ENCODE results near the gene SEC14L5. TPM values are rescaled to one million over a fixed set of nuclear protein-coding genes. Genes with fewer than 3 reads are reported as not detected.

SEC14L5 gene
- total and polyA plus RNA-seq, 10 of the 15 experiments (the other 5 are each of a cell fraction or from before 2014, with no cell fraction given): 0.01 TPM; not detected in 9

GRCh38 chr16:4925791-4926190, 32.3 kb upstream of the SEC14L5 start:
- Histone ChIP-seq H3K4me2 (ENCODE audit: control insufficient read depth, insufficient read depth) (no peak overlapping the region), H3K79me2 (ENCODE audit: control insufficient read depth, insufficient read depth, low read length) (no peaks in the 10 kb centered on the region), H4K20me1 (ENCODE audit: control insufficient read depth, insufficient read depth) (no peaks in the 10 kb centered on the region), H3K27ac (ENCODE audit: control insufficient read depth, insufficient read depth) (no peak overlapping the region), H3K9me3 (replicated peaks; ENCODE audit: control insufficient read depth, insufficient read depth, low read length) (peaks cover 3% of the 10 kb centered on the region; the same call in 2 of the 3 replicates), H3K27me3 (replicated peaks in 1 of 2; ENCODE audit: control insufficient read depth in 2 of 2, insufficient read depth in 2 of 2, low read length in 1 of 2) (peaks cover 0 to 1% of the 10 kb centered on the region in 2 experiments; a peak in 1 of 4 replicates), H2AFZ (ENCODE audit: control insufficient read depth, low read depth, low read length) (no peak overlapping the region), H3K4me1 (ENCODE audit: control insufficient read depth, insufficient read depth, low read length) (no peaks in the 10 kb centered on the region), H3K9ac (ENCODE audit: control insufficient read depth, insufficient read depth, low read length) (no peak overlapping the region), H3K4me3 (no peak overlapping the region), H3K36me3 (ENCODE audit: control insufficient read depth in 2 of 2, insufficient read depth in 2 of 2, low read length in 1 of 2) (no peaks in the 10 kb centered on the region)
- intact Hi-C loops (cut with micrococcal nuclease; ENCODE audit: unreplicated experiment): no loop called here
- ChIA-PET POLR2A (no interaction called here), RAD21 (ENCODE audit: unreplicated experiment) (no interaction called here), SMC1A (ENCODE audit: uncharacterized antibody, unreplicated experiment) (no interaction called here), CTCF (no interaction called here)
- ATAC-seq: no peak
- FAIRE-seq: no peak
- no peak for TF ChIP-seq ZBED1 (IDR thresholded peaks at IDR 0.05; ENCODE audit: borderline replicate concordance)
- TF ChIP-seq RELB (IDR thresholded peaks at IDR 0.05; ENCODE audit: low read depth): no peak
- TF ChIP-seq SREBF1 (IDR thresholded peaks at IDR 0.05; ENCODE audit: low read length): no peak
- no peak for TF ChIP-seq ATF3 (IDR thresholded peaks at IDR 0.05; ENCODE audit: borderline replicate concordance, extremely low read depth, low read depth, low read length)
- no peak for TF ChIP-seq HDAC6 (IDR thresholded peaks at IDR 0.05; ENCODE audit: unreplicated experiment)
- TF ChIP-seq POLR2A (IDR thresholded peaks at IDR 0.05; ENCODE audit: low read depth, low read length): no peak
- TF ChIP-seq USF2 (IDR thresholded peaks at IDR 0.05; ENCODE audit: borderline replicate concordance, low read depth, low read length): no peak
- no peak for TF ChIP-seq MLLT1 (IDR thresholded peaks at IDR 0.05)
- TF ChIP-seq SMARCA5 (IDR thresholded peaks at IDR 0.05): no peak
- no peak for TF ChIP-seq NBN (IDR thresholded peaks at IDR 0.05)
- TF ChIP-seq, protein P1, sequence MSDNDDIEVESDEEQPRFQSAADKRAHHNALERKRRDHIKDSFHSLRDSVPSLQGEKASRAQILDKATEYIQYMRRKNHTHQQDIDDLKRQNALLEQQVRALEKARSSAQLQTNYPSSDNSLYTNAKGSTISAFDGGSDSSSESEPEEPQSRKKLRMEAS (IDR thresholded peaks at IDR 0.05; ENCODE audit: low read depth, low read length): no peak
- TF ChIP-seq RUNX3 (IDR thresholded peaks at IDR 0.05; ENCODE audit: low read length): no peak
- no peak for DNase-seq (ENCODE audit: low read depth, low spot score)
- WGBS (ENCODE audit: insufficient coverage, insufficient replicate concordance, low lambda C conversion rate, missing lambda C conversion rate): 58% methylated on average over 5 of the region's 5 CpGs
- in situ Hi-C loops (cut with MboI): no loop called here
- no TSS peak for BruUV-seq (replicated peaks)

All from GM12878 (cell line).